Measurements from ENCODE around the gene CD47.

Gene CD47

GRCh38 chr3:108013141-108014055 is 77.4 kb downstream of the CD47 start:
- no peak for DNase-seq (ENCODE audit: low spot score)

- DNase-seq (ENCODE audit: low spot score): no peak
Observed at GRCh38 chr3:108012304-108012703, 78.5 kb downstream of the CD47 start.

GRCh38 chr3:108011616-108012015 is 79.2 kb downstream of the CD47 start:
- DNase-seq (ENCODE audit: low spot score): no peak

- no peak for DNase-seq (ENCODE audit: low spot score)
Observed at GRCh38 chr3:108008931-108009639, 81.7 kb downstream of the CD47 start.

DNA sequence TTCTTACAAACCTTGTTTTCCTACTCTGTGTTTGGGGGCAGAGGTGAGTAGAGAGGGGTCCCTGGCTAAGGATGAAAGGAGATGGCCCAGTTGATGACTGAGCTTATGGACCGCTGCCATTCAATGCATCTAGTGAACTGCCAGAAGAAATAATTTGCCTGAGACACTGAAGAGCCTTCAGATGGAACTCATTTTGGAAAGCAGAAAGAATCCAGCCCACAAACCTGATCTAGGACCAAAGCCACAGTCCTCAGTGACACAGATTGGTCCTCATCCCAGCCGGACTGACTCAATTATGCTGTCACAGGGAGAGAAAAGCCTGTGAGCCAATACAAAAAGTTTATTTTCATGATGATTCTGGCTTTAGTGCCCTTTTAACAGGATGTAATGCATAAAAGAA is 82.7 kb downstream of the CD47 start:
- DNase-seq (ENCODE audit: low spot score): no peak

DNA sequence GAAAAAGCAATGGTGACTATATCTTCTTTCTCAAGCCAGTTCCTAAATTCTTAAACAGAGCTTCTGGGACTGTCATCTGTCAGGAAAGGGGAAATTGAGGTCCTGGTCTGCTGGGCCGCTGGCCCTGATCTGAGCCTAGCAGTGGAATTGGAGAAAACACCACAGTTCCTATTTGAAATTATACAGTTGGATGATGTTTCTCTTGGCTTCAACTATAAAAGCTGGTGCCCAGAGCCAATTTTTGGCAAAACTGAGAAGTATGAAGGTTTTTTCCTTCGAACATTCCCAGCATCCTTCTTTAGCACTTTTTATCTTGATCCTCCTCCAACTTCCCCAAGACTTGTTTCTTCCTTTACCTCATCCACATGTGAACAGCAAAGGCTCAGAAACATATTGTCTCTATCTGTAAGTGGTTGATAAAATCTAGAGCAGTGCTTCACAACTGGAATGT is 83.9 kb downstream of the CD47 start:
- DNase-seq (ENCODE audit: low spot score): no peak

DNA sequence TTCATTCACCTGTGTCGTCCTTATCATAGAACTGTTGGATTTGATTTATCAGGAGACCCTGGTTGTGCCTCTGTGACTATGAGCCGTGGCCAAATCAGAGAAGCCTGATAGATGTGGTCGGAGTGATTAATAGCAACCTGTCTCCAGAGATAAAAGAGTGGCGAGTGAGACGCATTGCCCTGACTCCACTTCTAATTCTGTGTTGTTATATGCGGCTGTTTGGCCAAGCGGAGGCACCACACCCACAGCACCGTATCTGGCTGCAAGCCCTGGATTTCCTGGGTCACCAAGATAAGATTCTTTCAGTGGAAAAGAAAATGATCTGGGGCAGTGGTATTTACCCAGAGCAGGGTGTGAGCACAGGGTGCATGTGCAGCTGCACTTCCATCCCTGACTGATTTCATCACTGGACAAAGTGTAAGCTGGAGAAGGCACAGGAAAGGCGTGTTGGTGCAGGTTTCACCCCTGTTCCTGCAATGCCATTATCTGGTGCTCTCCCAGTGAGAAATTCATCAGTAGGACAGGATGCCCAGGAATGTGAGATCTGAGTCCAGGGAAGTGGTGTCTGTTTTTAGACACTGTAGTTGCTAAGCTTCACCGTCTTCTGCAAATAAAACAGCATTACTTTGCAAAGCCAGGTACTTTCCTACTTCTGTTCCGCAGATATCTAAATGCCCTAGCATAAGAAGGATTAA is 84.6 kb downstream of the CD47 start:
- DNase-seq (ENCODE audit: low spot score): no peak

- DNase-seq (ENCODE audit: low spot score): no peak
Observed at GRCh38 chr3:108004647-108005046, 86.2 kb downstream of the CD47 start.

- no peak for DNase-seq (ENCODE audit: low spot score)
Observed at GRCh38 chr3:108001457-108001856, 89.4 kb downstream of the CD47 start.

DNA sequence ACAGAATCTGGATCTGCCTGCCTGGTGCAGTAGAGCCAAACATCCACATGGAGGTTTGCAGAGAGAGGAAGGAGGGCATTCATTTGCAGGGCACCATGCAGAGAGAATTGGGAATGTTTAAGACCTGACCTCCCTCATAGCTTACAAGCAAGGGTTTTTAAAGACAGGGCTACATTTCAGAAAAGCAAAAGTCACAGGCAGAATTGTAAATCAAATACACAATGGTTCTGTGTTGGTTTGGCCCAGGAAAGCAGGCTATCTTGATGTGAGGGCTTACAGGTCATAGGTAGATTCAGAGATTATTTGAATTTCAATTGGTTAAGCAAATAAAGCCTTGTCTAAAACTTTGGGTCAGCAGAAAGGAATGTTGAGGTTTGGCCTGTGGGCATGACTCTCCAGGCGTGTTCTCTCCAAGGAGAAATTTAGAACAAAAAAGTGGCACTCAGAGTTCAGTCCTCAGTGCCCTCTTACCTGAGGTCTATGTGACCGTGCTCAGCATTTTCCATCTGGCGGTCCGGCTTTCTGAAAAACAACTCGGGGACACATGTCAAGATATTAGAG is 91.5 kb downstream of the CD47 start:
- no peak for DNase-seq (ENCODE audit: low spot score)

GRCh38 chr3:107997671-107998070 is 93.2 kb downstream of the CD47 start:
- DNase-seq (ENCODE audit: low spot score): no peak

GRCh38 chr3:107995823-107996222 is 95.0 kb downstream of the CD47 start:
- DNase-seq (ENCODE audit: low spot score): no peak

GRCh38 chr3:107994956-107995715 is 95.7 kb downstream of the CD47 start:
- no peak for DNase-seq (ENCODE audit: low spot score)

DNA sequence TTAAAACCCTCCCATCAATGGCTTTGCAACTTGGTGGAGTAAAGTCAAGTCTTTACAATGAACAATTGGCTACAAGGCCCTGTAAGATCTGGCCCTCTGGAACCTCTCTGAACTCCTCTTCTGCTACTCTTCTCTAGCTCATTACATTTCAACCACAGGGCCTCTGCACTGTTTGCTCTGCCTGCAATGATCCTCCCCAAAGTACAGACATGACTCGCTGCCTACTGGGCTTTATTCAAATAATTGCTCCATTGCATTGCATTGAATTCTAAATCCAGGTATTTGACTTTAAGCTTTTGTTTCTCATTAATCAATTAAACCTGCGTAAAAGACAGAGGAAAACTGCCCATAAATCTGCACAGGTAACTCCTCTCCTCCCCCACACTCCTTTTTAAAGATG is 96.7 kb downstream of the CD47 start:
- DNase-seq (ENCODE audit: low spot score): no peak

- no peak for DNase-seq (ENCODE audit: low spot score)
Observed at GRCh38 chr3:107993771-107994170, 97.1 kb downstream of the CD47 start.

All from SK-N-DZ (cell line).